ENCODE data around the gene PPP2R2D. TPM values are rescaled to one million over a fixed set of nuclear protein-coding genes. Genes with fewer than 3 reads are reported as not detected.

Gene PPP2R2D
- total RNA-seq, 1 experiment from 2014 or later, result 57.5 TPM

DNA sequence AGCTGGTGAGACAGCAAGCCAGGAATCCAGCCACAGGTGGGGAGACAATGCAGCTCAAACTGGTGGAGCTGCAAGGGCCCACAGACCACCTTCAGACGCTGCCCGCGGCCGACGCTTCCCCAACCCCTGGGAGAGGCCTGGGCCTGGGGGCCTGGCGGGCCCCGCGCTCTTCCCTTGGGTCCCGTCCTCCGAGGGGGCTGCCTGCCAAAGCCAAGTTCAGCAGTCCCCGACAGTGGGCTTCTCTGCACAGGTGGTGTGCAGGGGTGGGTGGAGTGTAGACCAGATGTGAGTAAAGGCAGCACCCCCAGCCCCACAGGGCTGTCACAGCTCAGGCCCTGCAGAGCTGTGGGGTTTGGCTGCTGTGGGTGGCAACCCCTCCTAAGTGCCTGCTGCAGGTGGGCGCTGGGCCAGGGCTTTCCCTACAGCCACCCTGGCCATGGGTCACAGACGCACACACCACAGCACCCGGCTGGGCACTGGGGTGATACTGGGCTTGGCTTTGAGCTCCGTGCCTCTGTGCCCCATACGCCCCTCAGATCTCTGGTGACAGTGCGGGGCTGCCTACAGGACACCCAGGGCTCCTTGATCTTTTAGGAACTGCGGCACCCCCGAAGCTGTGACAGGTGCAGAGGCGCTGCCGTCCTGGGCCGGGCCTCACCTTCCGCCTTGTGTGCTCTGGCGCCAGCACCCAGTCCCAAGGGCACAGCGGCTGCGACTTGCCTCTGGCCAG lies 60.4 kb downstream of the PPP2R2D start:
- no peak for DNase-seq (ENCODE audit: low spot score)
- in situ Hi-C loops (cut with HindIII; ENCODE audit: low sequenced_read_pairs), result no loop called here

GRCh38 chr10:131961777-131962662 lies 61.2 kb downstream of the PPP2R2D start:
- in situ Hi-C loops (cut with HindIII; ENCODE audit: low sequenced_read_pairs), result no loop called here
- DNase-seq (ENCODE audit: low spot score), result peak; percentile 66

DNA sequence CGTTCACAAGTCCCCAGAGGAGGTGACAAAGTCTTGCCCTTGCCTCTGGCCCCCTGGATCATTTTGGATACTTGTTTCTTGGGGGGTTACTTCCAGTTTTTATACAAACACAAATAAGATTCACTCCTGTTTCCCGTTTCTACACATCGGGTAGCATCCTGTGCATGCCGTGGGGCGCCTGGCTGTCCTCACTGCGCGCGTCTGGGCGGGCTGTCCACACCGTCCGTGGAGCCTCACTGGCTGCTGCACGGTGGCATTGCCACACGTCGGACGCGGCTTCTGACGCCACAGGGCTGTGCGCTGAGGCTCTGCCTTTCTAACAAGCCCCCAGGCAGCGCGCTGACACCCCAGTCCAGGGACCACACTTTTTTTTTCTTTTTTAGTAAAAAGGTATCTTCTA lies 62.5 kb downstream of the PPP2R2D start:
- DNase-seq (ENCODE audit: low spot score), result no peak
- in situ Hi-C loops (cut with HindIII; ENCODE audit: low sequenced_read_pairs), result no loop called here

- in situ Hi-C loops (cut with HindIII; ENCODE audit: low sequenced_read_pairs), result no loop called here
- DNase-seq (ENCODE audit: low spot score), result no peak
Observed at GRCh38 chr10:131963811-131964210, 63.0 kb downstream of the PPP2R2D start.

- no peak for DNase-seq (ENCODE audit: low spot score)
- in situ Hi-C loops (cut with HindIII; ENCODE audit: low sequenced_read_pairs), result no loop called here
Observed at GRCh38 chr10:131964298-131964697, 63.5 kb downstream of the PPP2R2D start.

GRCh38 chr10:131968949-131969348 lies 68.1 kb downstream of the PPP2R2D start:
- DNase-seq (ENCODE audit: low spot score), result no peak

GRCh38 chr10:131970946-131971345 lies 70.1 kb downstream of the PPP2R2D start:
- in situ Hi-C loops (cut with HindIII; ENCODE audit: low sequenced_read_pairs), result no loop called here
- DNase-seq (ENCODE audit: low spot score), result no peak

More at GRCh38 chr10:131968949-131969348, 68.1 kb downstream of the PPP2R2D start:
- in situ Hi-C loops (cut with HindIII; ENCODE audit: low sequenced_read_pairs), result no loop called here

- in situ Hi-C loops (cut with HindIII; ENCODE audit: low sequenced_read_pairs), result no loop called here
- no peak for DNase-seq (ENCODE audit: low spot score)
Observed at GRCh38 chr10:131971591-131971990, 70.8 kb downstream of the PPP2R2D start.

DNA sequence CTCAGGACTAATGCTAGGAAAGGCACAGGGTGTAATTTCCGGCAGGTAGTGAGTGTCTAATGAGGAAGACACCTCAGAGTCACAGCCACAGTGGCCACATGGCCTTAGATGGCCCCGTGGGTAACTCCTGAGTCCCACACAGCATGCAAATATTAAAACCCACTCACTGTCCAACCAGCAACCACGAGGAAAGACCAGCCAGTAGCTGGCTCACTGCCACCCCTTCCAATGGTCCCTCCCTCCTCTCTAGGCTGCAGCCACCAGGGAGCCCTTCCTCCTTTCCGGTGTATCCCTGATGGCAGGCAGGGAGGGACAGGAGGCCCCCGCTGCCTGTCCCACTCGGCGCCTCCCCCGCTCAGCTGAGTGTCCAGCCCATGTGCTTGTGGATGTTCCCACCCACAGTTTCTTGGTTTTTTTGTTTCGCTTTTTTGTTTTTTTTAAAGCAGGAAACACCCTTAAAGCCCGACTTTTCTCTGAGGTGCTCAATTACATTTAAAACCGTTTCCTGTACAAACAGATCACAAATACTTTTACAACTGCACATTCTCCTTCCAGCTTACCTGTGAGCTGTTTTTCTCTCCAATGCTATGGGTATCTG lies 71.8 kb downstream of the PPP2R2D start:
- peak; percentile 65 for DNase-seq (ENCODE audit: low spot score)
- in situ Hi-C loops (cut with HindIII; ENCODE audit: low sequenced_read_pairs), result no loop called here

DNA sequence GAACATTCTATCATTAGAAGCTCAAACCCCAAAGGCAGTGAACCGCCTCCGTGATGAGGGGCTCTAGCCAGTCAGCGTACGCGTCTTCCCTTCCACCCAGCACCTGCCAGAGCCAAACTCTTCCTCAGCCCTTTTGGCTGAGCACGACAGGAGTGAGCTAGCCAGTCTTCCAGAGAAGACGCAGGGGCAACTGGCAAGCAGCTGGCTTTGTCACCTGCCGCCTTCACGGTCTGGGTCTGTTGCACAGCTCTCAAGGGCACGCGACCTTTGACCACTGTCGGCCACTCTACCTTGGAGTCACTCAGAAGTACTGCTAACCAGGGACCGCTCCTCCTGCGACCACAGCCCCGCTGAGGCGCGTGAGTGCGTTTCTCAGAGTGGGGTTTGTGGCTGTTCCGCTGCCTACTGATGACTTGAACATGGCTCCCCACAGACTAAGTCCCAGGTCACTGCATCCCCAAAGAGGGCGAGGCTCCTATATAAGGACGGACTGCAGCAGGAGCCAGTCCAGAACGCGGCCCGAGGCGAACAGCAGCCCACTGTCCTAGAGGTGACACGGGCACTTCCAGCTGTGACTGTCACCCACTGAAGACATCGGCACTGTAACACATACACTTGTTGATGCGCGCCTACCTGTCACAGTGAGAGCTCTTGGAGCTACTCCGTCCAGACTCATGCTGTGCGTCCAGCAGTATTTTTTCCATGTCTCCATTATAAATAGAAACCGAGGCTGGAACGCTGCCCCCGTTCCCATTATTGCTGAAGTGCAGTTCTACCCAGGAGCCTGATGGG lies 72.5 kb downstream of the PPP2R2D start:
- DNase-seq (ENCODE audit: low spot score), result peak; percentile 79
- in situ Hi-C loops (cut with HindIII; ENCODE audit: low sequenced_read_pairs), result no loop called here

DNA sequence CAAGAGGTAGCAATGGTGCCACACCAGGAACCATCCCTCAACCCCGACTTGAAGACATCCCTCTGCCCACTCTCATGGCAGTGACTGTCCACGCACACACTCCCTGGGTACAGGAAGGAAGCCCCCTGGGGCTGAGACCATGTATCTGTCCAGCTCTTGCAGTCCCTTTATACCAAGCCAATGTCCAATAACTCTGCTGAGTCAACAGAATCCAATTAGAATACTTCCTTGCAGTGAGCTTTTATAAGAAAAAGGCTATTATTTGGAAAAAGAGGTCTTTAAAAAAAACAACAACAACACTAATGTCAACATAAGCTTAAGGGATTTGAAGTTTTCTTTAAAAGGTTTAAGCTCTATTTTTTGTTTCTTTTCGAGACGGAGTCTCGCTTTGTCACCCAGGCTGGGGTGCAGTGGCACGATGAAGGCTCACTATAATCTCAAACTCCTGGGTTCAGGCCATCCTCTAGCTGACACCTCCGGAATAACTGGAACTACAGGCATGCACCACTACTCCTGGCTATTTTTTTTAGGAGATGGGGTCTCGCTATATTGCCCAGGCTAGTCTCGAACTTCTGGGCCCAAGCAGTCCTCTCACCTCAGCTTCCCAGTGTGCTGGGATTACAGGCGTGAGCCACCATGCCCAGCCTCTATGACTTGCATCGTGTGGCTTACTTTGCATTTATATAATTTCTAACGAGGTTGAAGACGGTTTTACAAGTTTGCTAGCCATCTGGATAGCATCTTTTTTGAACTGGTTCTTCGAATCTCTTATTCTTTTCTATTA lies 73.4 kb downstream of the PPP2R2D start:
- no peak for DNase-seq (ENCODE audit: low spot score)
- in situ Hi-C loops (cut with HindIII; ENCODE audit: low sequenced_read_pairs), result no loop called here

DNA sequence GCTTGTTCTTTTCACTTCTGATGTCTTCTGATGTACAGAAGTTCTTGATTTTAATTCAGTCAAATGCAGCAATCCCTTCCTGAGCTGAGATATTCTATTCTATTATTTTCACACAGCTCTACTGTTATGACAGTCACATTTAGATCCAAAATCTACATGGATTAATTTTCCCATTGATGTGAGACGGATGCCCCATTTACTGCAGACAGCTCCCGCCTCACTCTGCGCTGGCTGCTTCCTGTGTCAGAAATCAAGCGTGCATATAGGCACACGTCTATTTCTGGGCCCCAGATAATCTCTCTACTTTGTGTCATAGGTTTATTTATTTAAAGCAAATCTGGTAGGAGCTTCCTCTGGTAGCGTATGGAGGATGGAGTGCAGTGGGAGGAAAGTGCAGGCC lies 74.2 kb downstream of the PPP2R2D start:
- no peak for DNase-seq (ENCODE audit: low spot score)
- in situ Hi-C loops (cut with HindIII; ENCODE audit: low sequenced_read_pairs), result no loop called here

DNA sequence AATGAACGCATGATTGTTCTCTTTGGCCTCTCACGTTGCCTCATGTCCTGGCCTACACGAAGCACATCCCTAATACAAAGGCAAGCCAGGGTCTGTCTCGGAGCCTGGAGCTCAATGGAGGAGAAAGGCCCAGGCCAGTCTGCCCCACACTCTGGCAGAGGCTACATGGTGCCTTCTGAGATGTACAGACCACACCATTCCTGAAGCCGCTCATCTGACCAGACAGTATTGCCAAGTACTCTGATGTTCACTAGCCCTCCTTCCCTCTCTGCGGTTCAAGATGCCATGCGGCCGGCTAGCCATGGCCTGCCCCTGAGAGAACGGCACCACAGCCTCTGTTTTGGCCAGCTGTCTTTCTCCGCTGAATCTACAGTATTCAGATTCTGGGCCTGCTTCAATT lies 75.0 kb downstream of the PPP2R2D start:
- in situ Hi-C loops (cut with HindIII; ENCODE audit: low sequenced_read_pairs), result no loop called here

DNA sequence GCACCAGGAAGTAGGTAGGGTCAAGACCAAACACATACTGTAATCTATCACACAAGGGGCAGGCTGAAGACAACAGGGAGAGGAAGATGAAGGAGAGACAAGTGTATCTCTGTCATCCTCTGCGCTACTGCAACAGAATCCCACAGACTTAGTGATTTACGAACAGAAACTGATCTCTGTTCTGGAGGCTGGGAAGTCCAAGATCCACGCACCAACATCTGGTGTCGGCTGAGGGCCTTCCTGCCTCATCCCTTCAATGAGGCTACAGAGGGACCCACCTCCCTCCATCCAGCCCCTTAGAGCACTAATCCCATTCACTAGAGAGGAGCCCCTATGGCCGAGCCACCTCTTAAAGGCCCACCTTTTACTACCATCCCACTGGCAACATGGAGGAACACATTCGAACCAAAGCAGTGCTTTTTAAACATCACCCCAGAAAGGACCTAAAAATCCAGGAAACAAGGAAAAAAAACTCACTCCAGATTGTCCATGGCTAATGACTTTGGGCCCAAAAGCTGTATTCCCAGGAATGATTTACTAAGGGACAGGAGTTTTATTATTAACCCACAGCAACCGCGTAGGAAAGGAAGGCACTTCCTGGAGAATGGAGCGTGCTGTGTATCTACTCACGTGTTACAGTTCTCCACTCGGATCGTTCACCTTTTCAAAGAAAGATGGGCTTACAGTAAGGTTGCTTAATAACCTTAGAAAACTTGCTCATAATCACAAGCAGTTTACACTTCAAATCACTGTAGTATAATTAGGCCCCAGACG lies 76.7 kb downstream of the PPP2R2D start:
- in situ Hi-C loops (cut with HindIII; ENCODE audit: low sequenced_read_pairs), result no loop called here
- no peak for DNase-seq (ENCODE audit: low spot score)

More for the DNA sequence above, 75.0 kb downstream of the PPP2R2D start:
- no peak for DNase-seq (ENCODE audit: low spot score)

DNA sequence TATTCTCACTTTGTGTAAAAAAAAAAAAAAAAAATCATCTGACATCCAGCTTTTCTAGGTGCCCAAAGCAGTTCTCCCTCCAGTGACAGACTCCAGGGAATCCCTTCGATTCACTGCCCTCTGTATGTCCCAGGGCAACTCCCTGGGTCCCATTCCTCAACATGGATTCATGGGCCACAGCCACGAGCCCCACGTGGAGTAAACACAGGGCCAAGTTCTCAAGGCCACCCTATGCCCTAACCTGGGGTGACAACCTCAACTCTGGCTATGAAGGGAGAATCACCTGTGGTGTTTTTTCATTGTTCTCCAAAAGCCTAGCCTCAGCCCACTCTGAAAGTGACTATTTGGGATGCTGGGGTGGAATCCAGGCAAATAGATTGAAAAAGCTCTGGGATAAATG lies 77.6 kb downstream of the PPP2R2D start:
- in situ Hi-C loops (cut with HindIII; ENCODE audit: low sequenced_read_pairs), result no loop called here
- DNase-seq (ENCODE audit: low spot score), result no peak

GRCh38 chr10:131978851-131979250 lies 78.0 kb downstream of the PPP2R2D start:
- no peak for DNase-seq (ENCODE audit: low spot score)
- in situ Hi-C loops (cut with HindIII; ENCODE audit: low sequenced_read_pairs), result no loop called here

- in situ Hi-C loops (cut with HindIII; ENCODE audit: low sequenced_read_pairs), result no loop called here
Observed at GRCh38 chr10:131979336-131979735, 78.5 kb downstream of the PPP2R2D start.

DNA sequence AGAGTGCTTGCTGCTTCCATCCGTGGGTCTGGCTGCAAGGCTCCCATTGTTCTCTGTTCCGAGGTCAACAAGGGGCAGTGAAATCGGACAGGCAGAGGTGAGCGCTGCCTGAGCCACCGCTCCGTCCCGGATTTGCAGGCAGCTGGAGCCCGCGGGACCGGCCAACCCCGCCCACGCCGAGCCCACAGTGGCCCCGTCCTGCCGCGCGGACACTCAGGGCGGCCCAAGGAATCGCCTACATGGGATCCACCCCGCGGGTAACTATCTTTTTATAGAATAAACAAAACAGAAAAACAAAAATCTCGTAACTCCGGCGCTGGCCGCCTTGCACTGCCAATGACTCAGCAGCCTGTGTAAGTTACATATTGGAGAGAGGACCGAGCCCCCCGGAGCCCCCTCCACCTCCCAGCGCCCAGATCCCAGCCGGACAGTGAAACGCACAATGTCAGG lies 79.0 kb downstream of the PPP2R2D start:
- in situ Hi-C loops (cut with HindIII; ENCODE audit: low sequenced_read_pairs), result no loop called here
- DNase-seq (ENCODE audit: low spot score), result no peak

More at GRCh38 chr10:131979336-131979735, 78.5 kb downstream of the PPP2R2D start:
- DNase-seq (ENCODE audit: low spot score), result no peak
